GM19035 (cell line): ENCODE results near the gene CDC73.
"Not testable (repeated sequence)": the region's sequence is repeated elsewhere in the genome, so short reads cannot be mapped to it uniquely, and the experiment has no call there.

Source experiments
- ATAC-seq: cut with Tn5 transposase; IDR thresholded peaks from one replicate; pipeline ENCODE4 v1.9.1; 2021; ENCODE audit not compliant: unreplicated experiment

CDC73 gene

GRCh38 chr1:193283016-193283415 is 161.2 kb downstream of the CDC73 start:
- no peak for ATAC-seq

GRCh38 chr1:193284219-193284618 is 162.4 kb downstream of the CDC73 start:
- ATAC-seq: no peak

- ATAC-seq: no peak
These were observed 163.8 kb downstream of the CDC73 start for GRCh38 chr1:193285641-193286040.

GRCh38 chr1:193288548-193289080 is 166.8 kb downstream of the CDC73 start:
- ATAC-seq: not testable (repeated sequence)

GRCh38 chr1:193293726-193294125 is 171.9 kb downstream of the CDC73 start:
- no peak for ATAC-seq

- ATAC-seq: peak; percentile 63
These were observed 177.2 kb downstream of the CDC73 start for GRCh38 chr1:193299038-193299437.

GRCh38 chr1:193301746-193302145 is 179.9 kb downstream of the CDC73 start:
- ATAC-seq: no peak

GRCh38 chr1:193303849-193304248 is 182.0 kb downstream of the CDC73 start:
- ATAC-seq: no peak
